Activated T-helper 2 cell treated with anti-CD3 and anti-CD28 coated beads, Interferon-gamma antibody, Interleukin-2, Interleukin-4, amounts not matched to agents 10 μg/mL and 5 μg/mL and 100 μg/mL, durations not matched to agents 14 hours and 24 hours and 36 hours (primary cell): ENCODE data around the gene PI4KB. TPM values are rescaled to one million over a fixed set of nuclear protein-coding genes. Genes with fewer than 3 reads are reported as not detected.

Experiments
- DNase-seq: peaks from one replicate; pipeline ENCODE4 v3.0.0; 2021; ENCODE audit warnings: low spot score
- H3K27ac Mint-ChIP-seq: one replicate; pipeline ENCODE4 v1.8.0; 2021; ENCODE audit warnings: mixed read lengths
- H3K27me3 Mint-ChIP-seq: one replicate; pipeline ENCODE4 v1.8.0; 2021; ENCODE audit warnings: low read depth, mixed read lengths
- H3K36me3 Mint-ChIP-seq: one replicate; pipeline ENCODE4 v1.8.0; 2021; ENCODE audit warnings: low read depth, mixed read lengths
- H3K4me1 Mint-ChIP-seq: one replicate; pipeline ENCODE4 v1.8.0; 2021; ENCODE audit warnings: low read depth, mixed read lengths
- H3K4me3 Mint-ChIP-seq: one replicate; pipeline ENCODE4 v1.8.0; 2021; ENCODE audit warnings: low read depth, mild to moderate bottlenecking, moderate library complexity, mixed read lengths
- H3K9me3 Mint-ChIP-seq: one replicate; pipeline ENCODE4 v1.8.0; 2021; ENCODE audit warnings: mixed read lengths
- intact Hi-C: fragments of 100-400 bp; cut with micrococcal nuclease; formaldehyde crosslinking; loops from one replicate; pipeline ENCODE4 v1.15.1; 2023
- total RNA-seq: library from RNA; stranded (reverse); gene quantifications from 2 replicates; pipeline ENCODE4 v1.2.3, GENCODE V29; 2022

The PI4KB gene
- total RNA-seq, 1 donor from 2014 or later, result 53.6 TPM

DNA sequence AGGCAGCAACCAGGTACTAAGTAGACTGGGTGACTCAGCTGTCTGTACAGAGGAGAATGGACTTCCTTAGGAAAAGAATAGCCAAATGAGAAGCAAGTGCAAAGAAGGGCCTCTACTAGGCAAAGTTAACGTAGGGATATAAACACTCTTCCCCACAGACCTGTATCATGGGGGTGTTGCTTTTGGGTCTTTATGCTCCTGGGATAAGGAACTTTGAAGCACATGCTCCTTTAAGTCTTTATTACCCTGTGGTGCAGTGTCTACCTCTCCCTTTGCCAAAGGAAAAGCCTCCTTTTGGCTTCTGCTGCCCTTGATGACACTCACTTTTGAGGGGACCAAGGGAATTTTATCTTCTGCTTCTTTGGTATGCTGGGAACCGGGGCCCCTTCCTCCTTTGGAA is 14.8 kb upstream of the PI4KB start:
- no peak for DNase-seq
- intact Hi-C loops, result no loop called here
- H3K4me1 Mint-ChIP-seq, result peaks cover 27% of the 10 kb centered on the region
- peaks cover 45% of the 10 kb centered on the region for H3K36me3 Mint-ChIP-seq
- H3K4me3 Mint-ChIP-seq, result no peak overlapping the region
- H3K27me3 Mint-ChIP-seq, result no peaks in the 10 kb centered on the region
- no peaks in the 10 kb centered on the region for H3K9me3 Mint-ChIP-seq
- H3K27ac Mint-ChIP-seq, result no peak overlapping the region

GRCh38 chr1:151340870-151341754 is 13.9 kb upstream of the PI4KB start:
- intact Hi-C loops, result loop anchor here (1.0 kb wide), 1 partner anchor 40 kb away; no protein-coding TSS in a partner anchor
- Mint-ChIP-seq H3K27me3 (no peaks in the 10 kb centered on the region), H3K36me3 (peaks cover 37% of the 10 kb centered on the region), H3K9me3 (no peaks in the 10 kb centered on the region), H3K4me1 (peaks cover 22% of the 10 kb centered on the region), H3K27ac (peak overlapping the region; percentile 70), H3K4me3 (no peak overlapping the region)
- peak; percentile 36 for DNase-seq

- Mint-ChIP-seq H3K27ac (no peak overlapping the region), H3K9me3 (no peaks in the 10 kb centered on the region), H3K4me3 (no peak overlapping the region), H3K4me1 (peaks cover 7% of the 10 kb centered on the region), H3K27me3 (no peaks in the 10 kb centered on the region), H3K36me3 (peaks cover 5% of the 10 kb centered on the region)
- intact Hi-C loops, result no loop called here
- no peak for DNase-seq
Observed at GRCh38 chr1:151336556-151336955, 9.3 kb upstream of the PI4KB start.

DNA sequence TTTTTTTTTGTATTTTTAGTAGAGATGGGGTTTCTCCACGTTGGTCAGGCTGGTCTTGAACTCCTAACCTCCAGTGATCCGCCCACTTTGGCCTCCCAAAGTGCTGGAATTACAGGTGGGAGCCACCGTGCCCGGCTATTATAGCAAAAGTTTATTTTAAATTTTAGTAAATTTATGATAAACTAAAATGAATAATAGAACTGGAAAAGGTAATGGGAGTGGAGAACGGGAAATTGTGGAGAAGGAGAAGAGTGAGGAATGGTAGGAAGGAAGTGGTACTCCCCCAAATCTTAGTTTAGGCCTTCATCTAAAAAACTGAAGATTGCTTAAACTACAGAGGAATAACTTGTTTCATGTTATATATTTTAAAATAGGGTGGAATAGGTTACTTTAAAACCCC is 7.6 kb upstream of the PI4KB start:
- Mint-ChIP-seq H3K4me1 (peaks cover under 1% of the 10 kb centered on the region), H3K27me3 (no peaks in the 10 kb centered on the region), H3K4me3 (no peak overlapping the region), H3K36me3 (no peaks in the 10 kb centered on the region), H3K27ac (no peak overlapping the region), H3K9me3 (no peaks in the 10 kb centered on the region)
- DNase-seq, result no peak
- intact Hi-C loops, result no loop called here

GRCh38 chr1:151327903-151328674 is 873 bp upstream of the PI4KB start:
- peaks cover 30% of the 10 kb centered on the region for H3K4me1 Mint-ChIP-seq
- peak overlapping the region; percentile 98 for H3K27ac Mint-ChIP-seq
- no peaks in the 10 kb centered on the region for H3K27me3 Mint-ChIP-seq
- H3K36me3 Mint-ChIP-seq, result peaks cover 27% of the 10 kb centered on the region
- no peak for DNase-seq
- intact Hi-C loops, result loop anchor here (1.0 kb wide), 3 partner anchors 16 to 47 kb away; partner anchors contain the start of gene RFX5
- no peaks in the 10 kb centered on the region for H3K9me3 Mint-ChIP-seq
- peak overlapping the region; percentile 93 for H3K4me3 Mint-ChIP-seq

- intact Hi-C loops, result loop anchor here (1.0 kb wide), 3 partner anchors 14 to 45 kb away; partner anchors contain the start of gene RFX5
- no peaks in the 10 kb centered on the region for H3K9me3 Mint-ChIP-seq
- peak overlapping the region; percentile 93 for H3K4me3 Mint-ChIP-seq
- H3K4me1 Mint-ChIP-seq, result peaks cover 36% of the 10 kb centered on the region
- H3K27ac Mint-ChIP-seq, result peak overlapping the region; percentile 98
- peaks cover 39% of the 10 kb centered on the region for H3K36me3 Mint-ChIP-seq
- DNase-seq, result no peak
- no peaks in the 10 kb centered on the region for H3K27me3 Mint-ChIP-seq
Observed at GRCh38 chr1:151326619-151327222, 495 bp downstream of the PI4KB start.

GRCh38 chr1:151325646-151326429 is 1.4 kb downstream of the PI4KB start:
- intact Hi-C loops, result no loop called here
- peak overlapping the region; percentile 98 for H3K27ac Mint-ChIP-seq
- H3K4me3 Mint-ChIP-seq, result peak overlapping the region; percentile 93

GRCh38 chr1:151325231-151325630 is 2.0 kb downstream of the PI4KB start:
- intact Hi-C loops, result no loop called here
- no peaks in the 10 kb centered on the region for H3K9me3 Mint-ChIP-seq
- peak overlapping the region; percentile 98 for H3K27ac Mint-ChIP-seq
- peaks cover 48% of the 10 kb centered on the region for H3K36me3 Mint-ChIP-seq
- no peak for DNase-seq
- peak overlapping the region; percentile 30 for H3K4me3 Mint-ChIP-seq
- H3K27me3 Mint-ChIP-seq, result no peaks in the 10 kb centered on the region
- peaks cover 41% of the 10 kb centered on the region for H3K4me1 Mint-ChIP-seq

More at GRCh38 chr1:151325646-151326429, 1.4 kb downstream of the PI4KB start:
- Mint-ChIP-seq H3K9me3 (no peaks in the 10 kb centered on the region), H3K27me3 (no peaks in the 10 kb centered on the region), H3K36me3 (peaks cover 42% of the 10 kb centered on the region), H3K4me1 (peaks cover 39% of the 10 kb centered on the region)
- DNase-seq, result no peak

GRCh38 chr1:151324390-151324930 is 2.8 kb downstream of the PI4KB start:
- H3K36me3 Mint-ChIP-seq, result peaks cover 52% of the 10 kb centered on the region
- H3K27me3 Mint-ChIP-seq, result no peaks in the 10 kb centered on the region
- H3K27ac Mint-ChIP-seq, result no peak overlapping the region
- no peaks in the 10 kb centered on the region for H3K9me3 Mint-ChIP-seq
- no peak overlapping the region for H3K4me3 Mint-ChIP-seq
- intact Hi-C loops, result no loop called here
- H3K4me1 Mint-ChIP-seq, result peaks cover 41% of the 10 kb centered on the region
- no peak for DNase-seq

DNA sequence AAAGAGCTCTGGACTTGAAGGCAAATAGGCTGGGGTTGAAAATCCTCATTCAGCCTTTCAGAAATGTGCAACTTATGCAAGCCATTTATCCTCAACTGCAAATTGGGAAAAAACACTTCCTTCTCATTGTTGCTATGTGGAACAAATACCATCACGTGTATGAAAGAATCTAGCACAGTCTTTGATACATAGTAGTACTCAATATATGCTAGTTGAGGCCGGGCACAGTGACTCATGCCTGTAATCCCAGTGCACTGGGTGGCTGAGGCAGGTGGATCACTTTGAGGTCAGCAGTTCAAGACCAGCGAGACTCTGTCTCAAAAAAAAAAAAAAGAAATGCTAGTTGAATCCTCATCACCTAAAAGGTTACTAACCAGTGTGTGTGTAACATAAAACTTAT is 8.2 kb downstream of the PI4KB start:
- intact Hi-C loops, result no loop called here
- Mint-ChIP-seq H3K9me3 (no peaks in the 10 kb centered on the region), H3K36me3 (peaks cover 63% of the 10 kb centered on the region), H3K4me3 (no peak overlapping the region), H3K27me3 (no peaks in the 10 kb centered on the region), H3K4me1 (peaks cover 13% of the 10 kb centered on the region), H3K27ac (no peak overlapping the region)
- DNase-seq, result no peak

DNA sequence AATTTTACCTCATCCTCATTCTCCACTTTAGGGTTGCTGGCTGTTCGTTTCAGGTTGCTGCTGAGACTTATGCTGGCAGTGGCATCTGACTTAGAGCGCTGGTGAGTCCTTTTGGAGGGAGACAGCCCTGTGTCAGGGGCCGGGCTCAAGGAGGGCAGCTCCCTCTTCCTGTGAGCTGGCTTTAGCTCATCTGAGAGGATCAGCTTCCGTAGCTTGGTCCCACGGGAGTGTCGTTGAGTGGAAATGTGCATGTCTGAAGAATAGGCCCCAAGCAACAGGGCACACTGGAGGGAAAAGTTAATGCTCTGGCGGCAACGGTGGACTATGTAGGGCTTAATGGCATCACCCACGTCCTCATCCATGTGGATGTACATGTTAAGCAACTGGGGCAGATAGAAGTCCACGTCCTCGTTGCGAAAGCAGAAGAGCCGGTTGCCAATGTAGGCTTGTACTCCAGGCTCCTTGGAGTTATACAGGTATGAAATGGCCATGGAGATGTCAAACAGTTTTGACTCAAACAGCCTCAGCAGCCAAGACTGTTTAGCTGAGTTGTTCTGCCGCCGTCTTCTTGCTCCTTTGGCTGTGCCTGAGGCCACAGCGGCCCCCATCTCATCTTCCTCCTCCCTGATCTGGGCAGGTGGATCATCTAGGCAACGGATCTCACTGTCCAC is 11.5 kb downstream of the PI4KB start:
- no peak overlapping the region for H3K4me3 Mint-ChIP-seq
- H3K9me3 Mint-ChIP-seq, result no peaks in the 10 kb centered on the region
- H3K27ac Mint-ChIP-seq, result no peak overlapping the region
- H3K4me1 Mint-ChIP-seq, result peaks cover 23% of the 10 kb centered on the region
- H3K36me3 Mint-ChIP-seq, result peaks cover 67% of the 10 kb centered on the region
- intact Hi-C loops, result no loop called here
- no peak for DNase-seq
- no peaks in the 10 kb centered on the region for H3K27me3 Mint-ChIP-seq
